ENCODE data around the gene DFFB. TPM values are rescaled to one million over a fixed set of nuclear protein-coding genes. Genes with fewer than 3 reads are reported as not detected.
A peak's percentile ranks its signal among the peaks of the same experiment; 100 is the strongest.

The DFFB gene
- total RNA-seq, 4 donors from 2014 or later = 1.3 to 3.6 (median 3.1) TPM

DNA sequence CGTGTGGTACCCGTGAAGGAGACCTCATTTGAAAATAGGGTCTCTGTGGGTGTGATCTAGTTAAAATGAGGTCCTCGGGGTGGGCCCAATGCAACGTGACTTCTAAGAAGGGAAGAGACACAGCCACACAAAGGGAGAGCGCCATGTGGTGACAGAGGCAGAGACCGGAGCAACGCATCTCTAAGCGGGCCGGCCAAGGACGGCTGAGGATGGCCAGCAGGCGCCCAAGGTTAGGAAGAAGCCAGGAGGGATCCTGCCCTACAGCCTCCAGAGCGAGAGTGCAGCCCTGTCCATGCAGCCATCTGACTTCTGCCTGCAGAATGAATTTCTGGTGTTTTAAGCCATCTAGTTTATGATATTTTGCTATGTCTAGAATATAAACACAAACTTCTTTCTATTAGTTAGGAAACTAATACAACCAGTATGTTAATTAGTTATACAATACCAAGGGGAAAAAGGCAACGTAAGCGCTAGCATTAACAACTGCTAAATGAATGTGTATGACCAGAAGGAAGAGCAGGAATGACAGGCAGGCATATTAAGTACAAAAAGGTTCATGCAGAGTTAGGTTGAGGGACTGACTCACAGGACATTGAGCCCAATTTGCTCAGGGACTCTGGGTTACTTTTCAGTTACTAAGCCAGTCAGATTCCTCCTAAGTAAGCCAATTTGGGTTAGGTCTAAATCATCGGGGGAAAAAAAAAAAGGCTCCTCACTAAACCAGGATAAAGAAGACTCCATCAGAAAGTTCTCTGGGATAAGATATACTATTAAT is 4.4 kb upstream of the DFFB start:
- no peaks in the 10 kb centered on the region for H3K9me3 ChIP-seq
- no peak for TF ChIP-seq POLR2A (IDR thresholded peaks at IDR 0.05)
- no peak for TF ChIP-seq CTCF (IDR thresholded peaks at IDR 0.05 in 4 of 5, conservative IDR thresholded peaks at IDR 0.05 in 1 of 5)
- H3K36me3 ChIP-seq = peaks cover 0 to 27% of the 10 kb centered on the region in 2 donors
- no peak overlapping the region for H3K4me3 ChIP-seq
- no peaks in the 10 kb centered on the region for H3K27me3 ChIP-seq
- H3K4me1 ChIP-seq = peaks cover 12 to 17% of the 10 kb centered on the region in 2 donors
- DNase-seq (no peak), ATAC-seq (no peak)
- no peak overlapping the region for H3K27ac ChIP-seq
- in situ Hi-C loops (cut with MboI; ENCODE audit: low sequenced_read_pairs in 4 of 4) (no loop called here), intact Hi-C loops (cut with DNase I; ENCODE audit: low total_unique reads) (no loop called here)

- H3K27ac ChIP-seq = peak overlapping the region; percentile 78 to 87 (median 84)
- H3K4me1 ChIP-seq = peaks cover 19 to 22% of the 10 kb centered on the region in 2 donors
- peak overlapping the region; percentile 66 to 92 (median 84) for H3K4me3 ChIP-seq
- DNase-seq (no peak), ATAC-seq (no peak)
- H3K9me3 ChIP-seq = no peaks in the 10 kb centered on the region
- TF ChIP-seq POLR2A (IDR thresholded peaks at IDR 0.05) = no peak
- no peak for TF ChIP-seq CTCF (IDR thresholded peaks at IDR 0.05 in 4 of 5, conservative IDR thresholded peaks at IDR 0.05 in 1 of 5)
- in situ Hi-C loops (cut with MboI; ENCODE audit: low sequenced_read_pairs in 4 of 4) = no loop called here
- intact Hi-C loops (cut with DNase I; ENCODE audit: low total_unique reads) = loop anchor here (1.0 to 5.0 kb wide), 2 partner anchors 43 to 60 kb away; partner anchors contain the start of genes C1orf174 and LRRC47
- no peaks in the 10 kb centered on the region for H3K27me3 ChIP-seq
- H3K36me3 ChIP-seq = no peaks in the 10 kb centered on the region
Observed at GRCh38 chr1:3857791-3858129, 484 bp downstream of the DFFB start.

- Histone ChIP-seq H3K4me3 (peak overlapping the region; percentile 66 to 92 (median 84)), H3K9me3 (no peaks in the 10 kb centered on the region), H3K36me3 (no peaks in the 10 kb centered on the region), H3K27me3 (no peaks in the 10 kb centered on the region), H3K4me1 (peaks cover 19 to 22% of the 10 kb centered on the region in 2 donors), H3K27ac (peak overlapping the region in 2 of 4 donors; percentile 83 to 84)
- intact Hi-C loops (cut with DNase I; ENCODE audit: low total_unique reads) = loop anchor here (5.0 kb wide), 1 partner anchor 61 kb away; the partner anchor contains the start of gene LRRC47
- DNase-seq (no peak), ATAC-seq (no peak)
- TF ChIP-seq POLR2A (IDR thresholded peaks at IDR 0.05) = no peak
- TF ChIP-seq CTCF (IDR thresholded peaks at IDR 0.05 in 4 of 5, conservative IDR thresholded peaks at IDR 0.05 in 1 of 5) = no peak
- in situ Hi-C loops (cut with MboI; ENCODE audit: low sequenced_read_pairs in 4 of 4) = no loop called here
Observed at GRCh38 chr1:3858231-3858981, 1.1 kb downstream of the DFFB start.

DNA sequence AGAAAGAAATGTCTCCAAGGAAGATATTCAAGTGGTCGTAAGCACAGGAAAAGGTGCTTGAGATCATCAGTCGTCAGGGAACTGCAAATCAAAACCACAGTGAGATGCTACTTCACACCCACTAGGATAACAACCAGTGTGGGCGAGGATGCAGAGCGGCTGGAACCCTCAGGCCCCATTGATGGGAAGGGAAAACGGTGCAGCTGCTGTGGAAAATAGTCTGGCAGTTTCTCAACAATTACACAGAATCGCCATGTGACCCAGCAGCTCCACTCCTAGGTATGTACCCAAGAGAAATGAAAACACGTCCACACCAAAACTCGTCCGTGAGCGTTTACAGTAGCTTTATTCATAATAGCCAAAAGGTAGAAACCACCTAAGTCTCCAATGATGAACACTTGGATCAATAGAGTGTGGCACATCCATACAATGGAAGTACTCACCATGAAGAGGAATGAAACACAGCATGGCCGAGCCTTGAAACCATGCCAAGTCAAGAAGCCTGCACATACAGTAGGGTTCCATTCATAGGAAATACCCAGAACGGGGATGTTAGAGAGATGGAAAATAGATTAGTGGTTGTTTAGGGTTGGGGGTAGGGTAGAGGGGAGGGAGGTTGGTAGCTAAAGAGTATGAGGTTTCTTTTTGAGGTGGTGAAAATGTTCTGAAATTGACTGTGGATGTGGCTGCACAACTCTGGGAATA is 6.1 kb downstream of the DFFB start:
- H3K27ac ChIP-seq = no peak overlapping the region
- H3K4me3 ChIP-seq = no peak overlapping the region
- H3K4me1 ChIP-seq = peaks cover under 1 to 2% of the 10 kb centered on the region in 2 donors
- DNase-seq (no peak), ATAC-seq (no peak)
- peaks cover 0 to 6% of the 10 kb centered on the region in 2 donors for H3K36me3 ChIP-seq
- intact Hi-C loops (cut with DNase I; ENCODE audit: low total_unique reads) (no loop called here), in situ Hi-C loops (cut with MboI; ENCODE audit: low sequenced_read_pairs in 4 of 4) (no loop called here)
- TF ChIP-seq POLR2A (IDR thresholded peaks at IDR 0.05) = no peak
- TF ChIP-seq CTCF (IDR thresholded peaks at IDR 0.05 in 4 of 5, conservative IDR thresholded peaks at IDR 0.05 in 1 of 5) = no peak
- H3K9me3 ChIP-seq = no peaks in the 10 kb centered on the region
- H3K27me3 ChIP-seq = no peaks in the 10 kb centered on the region
